HepG2 (cell line): ENCODE data around the gene SH3D19. TPM values are rescaled to one million over a fixed set of nuclear protein-coding genes. Genes with fewer than 3 reads are reported as not detected.
A peak's percentile ranks its signal among the peaks of the same experiment; 100 is the strongest.

Experiments used
- ATRX ChIP-seq: sonication (generic); formaldehyde crosslinking; IDR thresholded peaks from 2 replicates; pipeline ENCODE4 v1.4.0; 2020; ENCODE audit warnings: missing genetic modification reagents, borderline replicate concordance
- DNMT1 ChIP-seq: sonication (generic); formaldehyde crosslinking; IDR thresholded peaks from 2 replicates; pipeline ENCODE4 v1.5.1; 2020; ENCODE audit warnings: mild to moderate bottlenecking, missing genetic modification reagents
- DPF2 ChIP-seq: sonication (generic); formaldehyde crosslinking; IDR thresholded peaks from 2 replicates; pipeline ENCODE4 v1.4.0; 2020; ENCODE audit warnings: mild to moderate bottlenecking, low read depth, missing genetic modification reagents, borderline replicate concordance
- ETV6 ChIP-seq: sonication (generic); formaldehyde crosslinking; conservative IDR thresholded peaks from 2 replicates; pipeline ENCODE4 v1.4.0; 2020; ENCODE audit warnings: missing genetic modification reagents
- GTF2F1 ChIP-seq: fragments of 150-350 bp; IDR thresholded peaks from 2 replicates; pipeline ENCODE4 v1.6.1; 2014; ENCODE audit warnings: low read length
- HNRNPL ChIP-seq: fragments of 200-400 bp; formaldehyde crosslinking; IDR thresholded peaks from 2 replicates; pipeline ENCODE4 v1.6.1; 2017; ENCODE audit warnings: mild to moderate bottlenecking, low read depth, low read length
- ISX ChIP-seq: sonication (generic); formaldehyde crosslinking; conservative IDR thresholded peaks from 2 replicates; pipeline ENCODE4 v1.5.0; 2020; ENCODE audit warnings: missing genetic modification reagents
- JUNB ChIP-seq: sonication (generic); formaldehyde crosslinking; IDR thresholded peaks from 2 replicates; pipeline ENCODE4 v1.8.0; 2022; ENCODE audit warnings: missing genetic modification reagents, mild to moderate bottlenecking, borderline replicate concordance
- MXD3 ChIP-seq: IDR thresholded peaks from 2 replicates; pipeline ENCODE4 v1.6.1; 2016; ENCODE audit warnings: mild to moderate bottlenecking, missing biosample characterization, missing genetic modification reagents
- NFE2 ChIP-seq: sonication (generic); formaldehyde crosslinking; IDR thresholded peaks from 2 replicates; pipeline ENCODE4 v1.4.0; 2020; ENCODE audit warnings: missing genetic modification reagents
- PITX1 ChIP-seq: sonication (generic); formaldehyde crosslinking; IDR thresholded peaks from 2 replicates; pipeline ENCODE4 v1.5.1; 2020; ENCODE audit warnings: mild to moderate bottlenecking, missing genetic modification reagents
- SMARCC2 ChIP-seq: fragments of 450-650 bp; IDR thresholded peaks from 2 replicates; pipeline ENCODE4 v1.6.1; 2017; ENCODE audit warnings: antibody characterized with exemption, mild to moderate bottlenecking
- SMC3 ChIP-seq: IDR thresholded peaks from 2 replicates; pipeline ENCODE4 v1.6.1; 2011; ENCODE audit warnings: low read length, improper control_type of control experiment
- SP5 ChIP-seq: IDR thresholded peaks from 2 replicates; pipeline ENCODE4 v1.6.1; 2016; ENCODE audit warnings: low read depth, borderline replicate concordance
- TARDBP ChIP-seq: sonication (generic); formaldehyde crosslinking; IDR thresholded peaks from 2 replicates; pipeline ENCODE4 v1.8.0; 2022; ENCODE audit warnings: mild to moderate bottlenecking, missing genetic modification reagents
- YEATS4 ChIP-seq: sonication (generic); formaldehyde crosslinking; IDR thresholded peaks from 2 replicates; pipeline ENCODE4 v1.4.0; 2020; ENCODE audit warnings: missing genetic modification reagents, borderline replicate concordance
- ZFY ChIP-seq: sonication (generic); formaldehyde crosslinking; IDR thresholded peaks from 2 replicates; pipeline ENCODE4 v1.4.0; 2020; ENCODE audit warnings: missing genetic modification reagents
- ZHX2 ChIP-seq, 2 experiments: sonication (generic) in 1 of 2; formaldehyde crosslinking in 1 of 2; IDR thresholded peaks; 2 replicates each; pipeline versions ENCODE4 v1.6.1 to v1.9.0; 2014 to 2022; ENCODE audit warnings: antibody characterized with exemption in 1 of 2, borderline replicate concordance in 1 of 2, inconsistent platforms in 1 of 2, low read depth in 1 of 2, missing genetic modification reagents in 1 of 2
- ZNF709 ChIP-seq: sonication (generic); formaldehyde crosslinking; IDR thresholded peaks from 2 replicates; pipeline ENCODE4 v1.5.0; 2020; ENCODE audit warnings: mild to moderate bottlenecking, missing genetic modification reagents
- polyA plus RNA-seq, 8 experiments: library from polyadenylated mRNA; depleted of rRNA in 3 of 8; stranded (reverse) in 7 of 8; unstranded in 1 of 8; fragments of >200 nt; fragmentation: Illumina TruSeq in 4 of 8; extraction: Trizol in 4 of 8; gene quantifications; 2 replicates each; pipeline versions ENCODE4 v1.2.1 to v1.2.3, GENCODE V29; 2011 to 2016; ENCODE audit warnings: low read depth in 4 of 8, missing spikeins in 1 of 8, mixed read lengths in 1 of 8; ENCODE audit not compliant: insufficient read depth in 1 of 8
- total RNA-seq, 5 experiments: library from RNA; depleted of rRNA; stranded (reverse); fragments of >200 nt; fragmentation: Illumina TruSeq; extraction: Trizol; gene quantifications; 2 replicates each; pipeline ENCODE4 v1.2.3, GENCODE V29; 2016; ENCODE audit warnings: low read depth in 1 of 5
- TF ChIP-seq, protein P1 (sequence below): sonication (generic); formaldehyde crosslinking; IDR thresholded peaks from 2 replicates; pipeline ENCODE4 v1.5.0; 2020; ENCODE audit warnings: mild to moderate bottlenecking, missing genetic modification reagents, borderline replicate concordance

The SH3D19 gene
- total and polyA plus RNA-seq, 2 of the 13 experiments (the other 11 are each of a cell fraction or from before 2014, with no cell fraction given), result 31.2 to 38.0 TPM

GRCh38 chr4:151204925-151205524, 120.4 kb downstream of the SH3D19 start (continued):
- TF ChIP-seq ZNF709 (CRISPR knock-in tag) (no peak), YEATS4 (no peak), DPF2 (CRISPR knock-in tag) (peak; percentile 94), JUNB (CRISPR knock-in tag) (no peak), PITX1 (CRISPR knock-in tag) (peak; percentile 87), SMC3 (no peak), ZHX2 (IDR thresholded peaks at IDR 0.05; ENCODE audit: low read depth) (no peak), ZHX2 (CRISPR knock-in tag; IDR thresholded peaks at IDR 0.05; ENCODE audit: borderline replicate concordance) (no peak), ZFY (0 out of 2 replicates have a peak, but pooled peaks have one; percentile 39), MXD3 (CRISPR knock-in tag) (no peak), GTF2F1 (no peak), NFE2 (CRISPR knock-in tag) (no peak), SP5 (CRISPR knock-in tag) (peak; percentile 44; the same call in 1 of the 2 replicates), ISX (CRISPR knock-in tag) (no peak), ETV6 (CRISPR knock-in tag) (peak; percentile 98), SMARCC2 (no peak), HNRNPL (no peak), DNMT1 (CRISPR knock-in tag) (no peak), ATRX (CRISPR knock-in tag) (no peak), TARDBP (CRISPR knock-in tag) (peak; percentile 92)
- TF ChIP-seq, protein P1, sequence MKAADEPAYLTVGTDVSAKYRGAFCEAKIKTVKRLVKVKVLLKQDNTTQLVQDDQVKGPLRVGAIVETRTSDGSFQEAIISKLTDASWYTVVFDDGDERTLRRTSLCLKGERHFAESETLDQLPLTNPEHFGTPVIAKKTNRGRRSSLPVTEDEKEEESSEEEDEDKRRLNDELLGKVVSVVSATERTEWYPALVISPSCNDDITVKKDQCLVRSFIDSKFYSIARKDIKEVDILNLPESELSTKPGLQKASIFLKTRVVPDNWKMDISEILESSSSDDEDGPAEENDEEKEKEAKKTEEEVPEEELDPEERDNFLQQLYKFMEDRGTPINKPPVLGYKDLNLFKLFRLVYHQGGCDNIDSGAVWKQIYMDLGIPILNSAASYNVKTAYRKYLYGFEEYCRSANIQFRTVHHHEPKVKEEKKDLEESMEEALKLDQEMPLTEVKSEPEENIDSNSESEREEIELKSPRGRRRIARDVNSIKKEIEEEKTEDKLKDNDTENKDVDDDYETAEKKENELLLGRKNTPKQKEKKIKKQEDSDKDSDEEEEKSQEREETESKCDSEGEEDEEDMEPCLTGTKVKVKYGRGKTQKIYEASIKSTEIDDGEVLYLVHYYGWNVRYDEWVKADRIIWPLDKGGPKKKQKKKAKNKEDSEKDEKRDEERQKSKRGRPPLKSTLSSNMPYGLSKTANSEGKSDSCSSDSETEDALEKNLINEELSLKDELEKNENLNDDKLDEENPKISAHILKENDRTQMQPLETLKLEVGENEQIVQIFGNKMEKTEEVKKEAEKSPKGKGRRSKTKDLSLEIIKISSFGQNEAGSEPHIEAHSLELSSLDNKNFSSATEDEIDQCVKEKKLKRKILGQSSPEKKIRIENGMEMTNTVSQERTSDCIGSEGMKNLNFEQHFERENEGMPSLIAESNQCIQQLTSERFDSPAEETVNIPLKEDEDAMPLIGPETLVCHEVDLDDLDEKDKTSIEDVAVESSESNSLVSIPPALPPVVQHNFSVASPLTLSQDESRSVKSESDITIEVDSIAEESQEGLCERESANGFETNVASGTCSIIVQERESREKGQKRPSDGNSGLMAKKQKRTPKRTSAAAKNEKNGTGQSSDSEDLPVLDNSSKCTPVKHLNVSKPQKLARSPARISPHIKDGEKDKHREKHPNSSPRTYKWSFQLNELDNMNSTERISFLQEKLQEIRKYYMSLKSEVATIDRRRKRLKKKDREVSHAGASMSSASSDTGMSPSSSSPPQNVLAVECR (CRISPR knock-in tag), result peak; percentile 51; the same call in 1 of the 2 replicates
